ENCODE data around the gene MAVS.

MAVS gene

DNA sequence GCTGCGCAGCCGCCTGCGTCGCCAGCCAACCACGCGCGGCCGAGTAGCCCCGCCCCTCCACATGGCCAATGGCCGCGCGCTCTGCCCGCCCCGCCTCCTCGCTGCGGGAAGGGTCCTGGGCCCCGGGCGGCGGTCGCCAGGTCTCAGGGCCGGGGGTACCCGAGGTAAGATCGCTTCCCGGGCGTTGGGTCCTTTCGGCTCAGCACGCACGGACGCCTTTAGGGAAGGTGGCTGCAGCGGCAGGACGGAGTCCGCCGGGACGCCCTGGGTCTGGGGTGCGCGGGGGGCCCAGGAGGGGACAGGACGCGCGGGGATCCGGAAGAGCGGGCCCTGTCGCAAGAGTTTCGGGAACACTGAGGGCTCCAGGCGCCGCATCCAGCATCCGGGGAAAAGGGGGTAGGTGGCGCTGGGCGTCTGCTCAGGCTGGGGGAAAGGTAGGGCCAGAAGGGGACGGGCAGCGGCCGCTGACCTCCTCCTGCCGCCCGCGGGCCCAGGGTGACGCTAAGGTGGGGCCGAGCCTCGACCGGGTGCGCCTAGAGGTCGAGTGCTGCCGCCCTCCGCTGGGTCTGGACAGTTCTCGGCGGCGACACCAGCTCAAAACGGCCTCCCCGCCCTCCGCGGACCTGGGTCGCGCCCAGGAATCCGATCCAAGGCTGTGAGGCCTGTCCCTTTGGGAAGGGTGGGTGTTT lies at the start of gene MAVS:
Gene MAVS (plus strand): TSS at position 95 of the 689 bp plus-strand sequence. CDS start 7,791 bp downstream, outside the sequence.
- peak; percentile 85 for DNase-seq (ENCODE audit: low spot score)

DNA sequence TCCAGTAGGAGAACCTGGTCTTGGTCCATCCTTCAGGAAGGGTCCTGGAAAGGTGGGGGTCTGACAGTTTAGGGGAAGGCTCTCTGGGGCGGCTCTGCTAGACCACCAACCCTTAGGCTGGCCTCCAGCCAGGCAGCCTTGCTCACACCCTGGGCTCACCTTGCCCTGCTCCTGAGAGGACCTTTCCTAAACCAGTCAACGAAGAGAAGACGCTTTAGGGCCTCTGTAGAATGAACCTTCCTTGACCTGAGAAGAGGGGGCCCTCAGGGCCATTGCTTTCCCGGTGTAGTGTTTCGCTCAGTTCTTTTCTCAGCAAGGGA lies 49.4 kb upstream of the MAVS start:
- no peak for DNase-seq (ENCODE audit: low spot score)

DNA sequence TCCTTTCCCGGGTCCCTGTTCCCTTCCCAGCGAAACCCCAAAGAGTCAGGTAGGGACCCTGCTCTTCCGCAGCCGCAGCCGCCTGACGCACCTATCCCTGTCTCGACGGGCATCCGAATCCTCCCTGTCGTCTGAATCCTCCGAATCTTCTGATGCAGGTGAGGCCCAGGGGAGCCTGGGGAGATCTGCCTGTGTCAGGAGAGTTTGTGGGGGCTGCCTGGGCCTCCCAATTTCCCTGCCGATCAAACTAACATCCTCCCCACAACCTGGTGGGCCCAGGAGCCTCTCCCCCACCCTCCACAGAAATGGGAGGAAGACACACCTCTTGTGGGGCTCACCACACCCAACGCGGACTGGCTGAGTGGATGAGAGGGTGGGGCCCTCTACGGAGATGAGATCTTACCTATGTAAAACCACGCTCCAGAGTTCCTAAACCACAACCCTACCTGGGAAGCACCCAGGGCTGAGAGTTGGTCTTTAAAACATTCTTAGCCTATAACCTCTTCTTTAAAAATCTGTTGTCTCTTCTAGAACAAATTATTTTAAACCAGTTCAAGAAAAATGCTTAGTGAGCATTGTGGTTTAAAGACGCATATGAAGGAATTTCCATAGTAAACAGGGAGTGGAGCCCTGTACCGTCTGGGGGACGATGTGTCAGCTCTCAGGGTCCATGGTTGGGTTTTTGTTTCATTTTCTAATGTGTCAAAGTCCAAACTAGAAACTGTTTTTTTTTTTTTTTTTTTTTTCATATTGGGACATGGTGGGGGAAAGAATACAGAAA lies 48.9 kb upstream of the MAVS start:
- DNase-seq (ENCODE audit: low spot score): no peak

DNA sequence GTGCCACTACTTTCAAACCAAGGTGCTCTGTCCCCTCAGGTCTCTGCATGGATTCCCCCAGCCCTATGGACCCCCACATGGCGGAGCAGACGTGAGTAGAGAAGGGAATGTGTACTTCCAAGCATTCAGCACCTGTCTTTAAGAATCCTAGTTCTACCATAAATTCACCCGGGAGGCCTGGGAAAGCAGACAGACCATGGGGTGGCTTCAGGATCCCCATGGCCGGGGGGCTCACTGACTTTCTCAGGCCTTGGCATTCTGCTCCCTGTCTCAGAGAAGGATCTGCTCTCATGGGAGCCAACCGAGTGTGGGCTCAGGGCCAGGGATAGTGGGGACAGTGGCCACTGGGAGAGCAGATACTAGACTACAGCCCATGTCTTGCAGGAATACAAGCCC lies 48.3 kb upstream of the MAVS start:
- no peak for DNase-seq (ENCODE audit: low spot score)

DNA sequence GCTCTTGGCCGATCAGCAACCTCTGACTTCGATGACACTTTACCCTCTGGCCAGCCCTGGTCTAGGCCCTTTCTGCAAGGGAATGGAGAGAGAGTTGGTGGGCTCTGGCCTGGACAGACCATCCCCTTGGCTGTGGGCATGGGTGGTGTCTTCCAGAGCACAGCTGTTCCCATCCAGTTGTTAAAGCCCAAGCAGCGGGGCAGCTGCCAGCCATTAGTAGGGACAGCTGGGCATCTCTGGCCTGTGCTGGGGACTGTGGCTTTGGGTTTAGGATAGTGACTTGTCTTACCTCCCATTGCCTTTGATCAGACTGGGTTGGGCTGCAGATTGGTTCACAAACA lies 47.8 kb upstream of the MAVS start:
- DNase-seq (ENCODE audit: low spot score): no peak

DNA sequence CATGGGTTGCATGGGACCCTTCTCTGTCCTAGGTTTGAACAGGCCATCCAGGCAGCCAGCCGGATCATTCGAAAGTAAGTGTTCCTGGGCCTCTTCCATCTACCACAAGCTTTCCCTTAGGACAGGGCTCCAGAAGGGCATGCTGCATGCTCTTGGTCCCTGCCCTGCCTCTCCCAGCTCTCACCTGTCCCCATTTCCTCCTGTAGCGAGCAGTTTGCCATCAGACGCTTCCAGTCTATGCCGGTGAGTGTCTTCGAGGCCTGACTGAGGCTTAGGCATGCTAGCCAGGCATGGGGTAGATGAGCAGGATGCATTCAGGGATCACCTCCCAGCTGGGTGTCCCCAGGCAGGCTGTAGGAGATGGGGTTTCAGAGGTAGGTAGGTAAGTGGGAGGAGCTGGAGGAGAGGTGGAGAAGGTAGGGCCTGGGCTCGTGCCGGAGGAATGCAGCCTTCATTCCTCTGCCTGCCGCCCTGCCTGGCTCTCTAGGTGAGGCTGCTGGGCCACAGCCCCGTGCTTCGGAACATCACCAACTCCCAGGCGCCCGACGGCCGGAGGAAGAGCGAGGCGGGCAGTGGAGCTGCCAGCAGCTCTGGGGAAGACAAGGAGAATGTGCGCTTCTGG lies 46.3 kb upstream of the MAVS start:
- no peak for DNase-seq (ENCODE audit: low spot score)

DNA sequence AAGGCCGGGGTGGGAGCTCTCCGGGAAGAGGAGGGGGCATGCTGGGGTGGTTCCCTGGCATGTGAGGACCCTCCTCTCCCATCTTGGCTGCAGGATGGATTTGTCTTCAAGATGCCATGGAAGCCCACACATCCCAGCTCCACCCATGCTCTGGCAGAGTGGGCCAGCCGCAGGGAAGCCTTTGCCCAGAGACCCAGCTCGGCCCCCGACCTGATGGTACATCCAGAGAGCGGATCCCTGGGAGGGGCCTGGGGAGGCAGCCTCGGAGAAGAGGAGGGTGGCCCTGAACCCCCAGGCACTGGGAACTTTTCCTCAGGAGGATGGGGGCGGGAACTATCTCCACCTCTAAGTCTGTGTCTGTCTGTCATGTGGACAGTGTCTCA lies 45.8 kb upstream of the MAVS start:
- no peak for DNase-seq (ENCODE audit: low spot score)

DNA sequence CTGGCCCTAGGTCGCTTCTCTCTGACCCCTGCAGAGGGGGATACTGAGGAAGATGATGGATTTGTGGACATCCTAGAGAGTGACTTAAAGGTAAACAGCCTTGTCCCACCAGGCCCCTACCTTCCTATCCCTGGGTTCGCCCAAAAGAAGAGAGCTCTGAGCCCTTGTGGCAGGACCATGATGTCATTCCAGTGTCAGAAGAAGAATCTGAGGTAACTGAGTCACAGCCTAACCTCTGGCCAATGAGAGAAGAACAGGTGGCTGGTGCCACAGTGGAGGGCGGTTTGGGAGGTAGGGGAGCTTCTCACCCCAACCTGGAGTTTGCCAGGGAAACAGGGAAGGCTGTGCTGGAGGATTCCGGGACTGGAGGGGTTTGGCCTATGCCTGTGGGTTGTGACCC lies 45.3 kb upstream of the MAVS start:
- DNase-seq (ENCODE audit: low spot score): no peak

DNA sequence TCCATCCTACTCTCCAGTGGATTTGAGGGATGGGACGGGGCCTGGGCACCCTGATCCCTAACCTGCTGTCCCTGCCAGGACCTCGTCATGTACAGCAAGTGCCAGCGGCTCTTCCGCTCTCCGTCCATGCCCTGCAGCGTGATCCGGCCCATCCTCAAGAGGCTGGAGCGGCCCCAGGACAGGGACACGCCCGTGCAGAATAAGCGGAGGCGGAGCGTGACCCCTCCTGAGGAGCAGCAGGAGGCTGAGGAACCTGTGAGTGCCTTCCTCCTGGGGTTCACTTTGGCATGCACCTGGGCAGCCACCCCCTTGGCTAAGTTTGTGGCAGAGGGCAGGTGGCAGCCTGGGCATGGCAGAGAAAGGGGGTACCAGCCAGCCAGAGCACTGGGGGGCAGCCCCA lies 44.8 kb upstream of the MAVS start:
- DNase-seq (ENCODE audit: low spot score): no peak

DNA sequence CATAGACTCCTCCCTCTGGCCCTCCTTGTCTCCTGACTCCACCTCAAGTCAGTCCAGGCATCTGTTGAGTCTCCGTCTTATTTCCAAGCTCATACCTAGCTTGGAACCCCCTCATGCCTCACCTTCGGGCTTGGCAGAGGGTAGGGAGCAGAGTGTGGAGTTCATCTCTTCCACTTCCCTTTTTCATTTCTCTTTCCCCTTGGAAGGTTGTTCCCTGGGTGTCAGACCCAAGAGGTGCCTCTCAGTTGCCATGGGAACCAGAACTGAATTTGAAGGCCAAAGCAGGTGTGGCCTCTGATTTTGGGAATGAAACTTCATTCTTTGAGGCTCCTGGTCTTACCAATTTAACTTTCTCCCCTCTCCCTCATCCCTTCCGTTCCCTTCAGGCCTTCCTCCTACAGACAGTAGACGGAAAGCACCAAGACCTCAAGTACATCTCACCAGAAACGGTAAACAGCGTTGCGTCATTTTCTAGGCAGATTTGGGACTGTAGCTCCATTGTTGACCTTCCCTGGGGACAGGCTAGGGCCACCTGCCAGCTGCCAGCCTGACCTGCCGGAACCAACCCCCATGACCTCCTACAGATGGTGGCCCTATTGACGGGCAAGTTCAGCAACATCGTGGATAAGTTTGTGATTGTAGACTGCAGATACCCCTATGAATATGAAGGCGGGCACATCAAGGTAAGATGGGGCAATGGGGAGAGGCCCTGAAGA lies 44.0 kb upstream of the MAVS start:
- DNase-seq (ENCODE audit: low spot score): no peak

DNA sequence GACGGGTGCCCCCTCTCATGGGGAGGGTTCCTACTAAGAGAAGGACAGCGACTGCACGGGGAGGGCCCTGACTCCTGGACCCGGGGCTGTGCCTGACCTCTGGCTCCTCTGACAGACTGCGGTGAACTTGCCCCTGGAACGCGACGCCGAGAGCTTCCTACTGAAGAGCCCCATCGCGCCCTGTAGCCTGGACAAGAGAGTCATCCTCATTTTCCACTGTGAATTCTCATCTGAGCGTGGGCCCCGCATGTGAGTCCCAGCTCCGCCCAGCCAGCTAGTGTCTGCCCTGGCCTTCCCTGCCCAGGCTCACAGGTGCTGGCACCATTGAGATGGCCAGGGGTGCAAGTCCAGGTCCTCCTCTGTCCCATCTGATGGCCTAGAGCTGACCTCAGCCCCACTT lies 43.3 kb upstream of the MAVS start:
- DNase-seq (ENCODE audit: low spot score): no peak

DNA sequence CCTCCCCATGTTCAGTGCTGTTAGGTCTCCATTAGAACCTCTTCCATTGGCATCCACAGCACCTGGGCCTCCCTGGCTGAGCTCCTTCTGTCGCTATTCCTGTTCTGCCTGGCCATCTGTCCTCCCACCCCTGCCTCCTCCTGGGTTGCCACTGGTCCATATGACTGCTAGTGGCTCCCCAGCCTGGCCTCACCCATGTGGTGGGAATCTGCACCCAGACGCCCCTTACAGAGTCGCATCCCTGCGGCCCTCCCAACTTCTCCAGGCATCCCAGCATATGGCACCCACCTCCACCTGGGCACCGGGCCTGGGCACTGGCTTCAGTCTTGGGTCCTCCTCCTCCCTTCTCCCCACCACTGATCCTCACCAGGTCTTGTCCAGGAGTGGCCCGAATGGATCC lies 42.8 kb upstream of the MAVS start:
- DNase-seq (ENCODE audit: low spot score): peak; percentile 69

DNA sequence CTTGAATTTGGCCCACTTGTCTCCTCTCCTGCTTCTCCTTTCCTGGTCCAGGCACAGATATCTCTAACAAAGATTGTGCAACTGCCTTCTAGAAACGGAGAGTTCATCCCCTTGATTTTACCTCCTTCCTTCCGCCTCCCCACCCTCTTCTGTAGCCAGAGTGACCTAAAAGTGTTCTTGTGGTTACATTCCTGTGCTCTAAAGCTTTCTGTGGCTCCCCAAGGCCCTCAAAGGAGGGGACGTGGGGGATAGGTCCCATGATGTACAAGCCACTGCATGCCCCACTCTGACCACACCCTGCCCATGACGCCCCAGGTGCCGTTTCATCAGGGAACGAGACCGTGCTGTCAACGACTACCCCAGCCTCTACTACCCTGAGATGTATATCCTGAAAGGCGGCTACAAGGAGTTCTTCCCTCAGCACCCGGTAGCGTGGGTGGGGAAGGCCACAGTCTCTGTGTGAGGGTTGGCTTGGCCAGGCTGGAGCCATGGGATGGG lies 42.3 kb upstream of the MAVS start:
- no peak for DNase-seq (ENCODE audit: low spot score)

DNA sequence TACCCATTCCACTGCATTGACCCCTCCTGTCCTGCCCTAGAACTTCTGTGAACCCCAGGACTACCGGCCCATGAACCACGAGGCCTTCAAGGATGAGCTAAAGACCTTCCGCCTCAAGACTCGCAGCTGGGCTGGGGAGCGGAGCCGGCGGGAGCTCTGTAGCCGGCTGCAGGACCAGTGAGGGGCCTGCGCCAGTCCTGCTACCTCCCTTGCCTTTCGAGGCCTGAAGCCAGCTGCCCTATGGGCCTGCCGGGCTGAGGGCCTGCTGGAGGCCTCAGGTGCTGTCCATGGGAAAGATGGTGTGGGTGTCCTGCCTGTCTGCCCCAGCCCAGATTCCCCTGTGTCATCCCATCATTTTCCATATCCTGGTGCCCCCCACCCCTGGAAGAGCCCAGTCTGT lies 41.9 kb upstream of the MAVS start:
- DNase-seq (ENCODE audit: low spot score): no peak

DNA sequence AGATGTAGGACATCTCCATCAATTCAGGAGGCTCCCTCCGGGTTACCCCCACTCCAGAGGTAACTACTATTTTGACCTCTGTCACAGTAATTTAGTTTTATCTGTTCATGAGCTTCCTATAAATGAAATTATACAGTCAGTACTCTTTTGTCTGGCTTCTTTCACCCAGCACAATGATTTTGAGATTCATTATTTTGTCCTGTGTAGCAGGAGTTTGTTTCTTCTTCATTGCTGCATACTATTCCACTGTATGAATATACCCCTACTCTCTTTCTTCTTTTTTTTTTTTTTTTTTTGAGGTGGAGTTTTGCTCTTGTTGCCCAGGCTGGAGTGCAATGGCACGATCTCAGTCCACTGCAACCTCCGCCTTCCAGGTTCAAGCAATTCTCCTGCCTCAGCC lies 38.1 kb upstream of the MAVS start:
- DNase-seq (ENCODE audit: low spot score): no peak

DNA sequence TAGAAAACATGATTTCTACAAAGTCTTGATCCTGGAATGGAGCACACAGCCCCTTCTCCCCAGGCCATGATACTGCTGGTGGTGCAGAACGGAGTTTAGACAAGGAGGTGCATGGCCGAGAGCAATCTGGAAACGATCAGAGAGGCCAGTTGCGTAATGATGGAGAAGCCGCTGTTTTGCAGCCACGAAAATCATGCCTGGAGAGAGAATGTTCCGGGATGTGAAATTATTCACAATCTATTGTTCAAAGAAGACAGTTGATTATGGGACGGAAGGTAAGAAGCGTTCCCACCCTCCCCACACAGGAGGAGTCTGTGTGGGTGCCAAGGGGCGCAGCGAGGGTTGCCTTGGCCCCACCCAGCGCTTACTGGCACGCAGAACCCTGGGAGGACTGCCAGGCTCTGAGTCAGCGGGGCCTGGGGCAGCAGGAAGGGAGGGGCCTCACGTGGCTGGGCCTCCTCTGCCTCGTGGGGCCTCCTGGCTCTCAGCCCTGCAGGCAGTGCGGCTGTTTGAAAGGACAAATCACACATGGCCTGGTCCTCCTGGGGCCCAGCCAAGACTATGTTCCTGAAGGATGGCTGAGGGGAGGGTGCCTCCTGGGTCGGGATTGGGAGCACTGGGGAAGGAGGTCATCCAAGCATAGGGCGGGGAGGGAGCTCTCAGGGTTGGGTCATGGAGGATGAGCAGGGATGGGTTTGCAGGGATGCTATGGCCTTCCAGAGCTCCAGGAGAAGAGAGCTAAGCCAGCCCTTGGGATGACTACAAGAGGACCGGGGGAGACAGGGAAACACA lies 35.0 kb upstream of the MAVS start:
- DNase-seq (ENCODE audit: low spot score): peak; percentile 98

DNA sequence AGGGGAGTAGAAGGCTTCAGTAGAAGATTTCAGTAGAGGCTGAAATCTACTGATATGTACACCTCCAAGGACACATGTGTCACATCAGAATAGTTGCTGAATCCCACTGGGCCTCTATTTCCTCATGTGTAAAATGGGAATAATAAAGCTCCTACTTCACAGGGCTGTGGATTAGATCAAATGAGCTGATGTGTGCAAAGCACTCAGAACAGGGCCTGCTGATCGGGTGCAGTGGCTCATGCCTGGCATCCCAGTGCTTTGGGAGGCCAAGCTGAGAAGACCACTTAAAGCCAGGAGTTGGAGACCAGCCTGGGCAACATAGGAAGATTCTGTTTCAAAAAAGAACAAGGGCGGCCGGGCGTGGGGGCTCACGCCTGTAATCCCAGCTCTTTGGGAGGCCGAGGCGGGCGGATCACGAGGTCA lies 34.4 kb upstream of the MAVS start:
- no peak for DNase-seq (ENCODE audit: low spot score)

DNA sequence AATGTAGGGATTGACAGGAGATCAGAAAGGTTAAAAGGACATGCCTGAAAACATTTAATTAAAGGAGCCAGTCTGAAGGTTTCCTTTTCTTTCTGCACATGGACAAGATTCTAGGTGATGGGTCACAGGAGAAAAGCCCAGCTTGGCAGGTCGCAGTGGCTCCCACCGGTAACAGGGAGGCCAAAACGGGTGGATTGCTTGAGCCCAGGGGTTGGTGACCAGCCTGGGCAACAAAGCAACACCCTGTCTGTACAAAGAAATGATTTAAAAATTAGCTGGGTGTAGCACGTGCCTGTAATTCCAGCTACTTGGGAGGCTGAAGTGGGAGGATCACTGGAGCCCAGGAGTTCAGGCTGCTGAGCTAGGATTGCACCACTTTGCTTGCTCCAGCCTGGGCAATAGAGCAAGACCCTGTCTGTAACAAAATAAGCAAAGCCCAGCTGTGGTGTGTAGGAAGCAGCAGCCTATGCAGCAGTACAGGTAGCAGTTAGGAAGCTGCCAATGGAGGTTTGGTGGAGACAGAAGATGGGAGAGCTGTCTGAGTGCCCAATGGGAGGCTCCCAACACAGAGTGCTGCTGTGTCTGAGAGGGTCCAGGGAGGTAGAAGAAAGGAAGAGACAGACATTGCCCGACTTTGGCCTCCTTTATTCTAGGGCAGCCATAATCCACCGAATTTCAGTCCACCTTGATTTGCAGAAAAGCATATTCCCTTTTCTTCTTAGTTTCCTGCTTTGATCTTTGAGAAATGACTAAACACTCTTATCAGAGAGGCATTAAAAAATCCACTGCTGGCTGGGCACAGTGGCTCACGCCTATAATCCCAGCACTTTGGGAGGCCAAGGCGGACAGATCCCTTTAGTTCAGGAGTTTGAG lies 33.4 kb upstream of the MAVS start:
- no peak for DNase-seq (ENCODE audit: low spot score)

DNA sequence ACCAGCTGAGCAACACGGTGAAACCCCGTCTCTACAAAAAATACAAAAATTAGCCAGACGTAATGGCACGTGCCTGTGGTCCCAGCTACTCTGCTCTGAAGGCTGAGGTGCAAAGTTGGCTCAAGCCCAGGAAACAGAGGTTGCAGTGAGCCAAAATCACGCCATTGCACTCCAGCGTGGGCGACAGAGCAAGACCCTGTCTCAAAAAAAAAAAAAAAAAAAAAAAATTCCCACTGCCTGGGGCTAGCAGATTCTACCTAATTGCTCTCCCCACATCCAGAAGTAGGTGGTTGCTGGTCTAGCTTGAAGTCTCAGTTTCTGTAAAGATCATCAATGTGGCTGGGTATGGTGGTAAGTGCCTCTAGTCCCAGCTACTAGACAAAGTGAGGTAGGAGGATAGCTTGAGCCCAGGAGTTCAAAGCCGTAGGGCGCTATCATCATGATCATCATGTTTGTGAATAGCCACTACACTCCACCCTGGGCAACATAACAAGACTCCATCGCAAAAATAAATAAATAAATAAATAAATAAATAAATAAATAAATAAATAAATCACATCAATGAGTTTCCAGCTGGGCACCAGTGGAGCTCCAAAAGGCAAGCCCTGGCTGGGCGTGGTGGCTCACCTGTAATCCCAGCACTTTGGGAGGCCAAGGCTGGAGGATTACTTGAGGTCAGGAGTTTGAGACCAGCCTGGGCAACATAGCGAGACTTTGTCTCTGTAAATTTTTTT lies 32.6 kb upstream of the MAVS start:
- no peak for DNase-seq (ENCODE audit: low spot score)

DNA sequence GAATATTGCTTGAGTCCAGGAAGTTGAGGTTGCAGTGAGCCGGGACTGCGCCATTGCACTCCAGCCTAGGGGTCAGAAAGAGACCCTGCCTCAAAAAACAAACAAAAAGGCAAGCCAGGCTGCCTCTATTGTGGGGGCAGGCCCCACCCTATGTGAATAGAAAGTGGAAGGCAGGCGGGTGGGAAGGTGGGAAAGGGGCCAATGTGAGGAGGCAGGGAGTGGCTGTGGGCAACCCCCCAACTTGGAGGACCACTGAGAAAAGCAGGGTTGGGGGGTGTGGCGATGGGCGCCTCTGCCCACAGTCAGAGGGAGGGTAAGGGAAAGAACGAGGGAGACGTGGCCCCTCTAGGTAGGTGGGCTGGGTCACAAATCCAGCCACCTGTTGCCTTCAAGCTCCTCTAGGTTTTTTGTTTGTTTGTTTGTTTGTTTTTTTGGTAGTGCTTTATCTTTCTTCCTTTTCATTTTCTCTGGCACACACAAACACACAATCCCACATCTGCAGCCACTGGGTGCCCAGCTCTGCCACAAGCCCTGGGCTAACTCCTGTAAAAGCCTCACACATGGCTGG lies 31.6 kb upstream of the MAVS start:
- DNase-seq (ENCODE audit: low spot score): no peak

Measured in cerebellar cortex (tissue), 1 donor.